GM12865 (cell line): ENCODE measurements around the gene RARS2.

Experiments
- DNase-seq: peaks from one replicate; pipeline ENCODE4 v3.0.0; 2010; ENCODE audit warnings: low read depth
- H3K4me3 ChIP-seq: 2 replicates; pipeline ENCODE4 v1.5.1; 2011; ENCODE audit warnings: mild to moderate bottlenecking, low read depth, low read length, control low read depth
- TF ChIP-seq, protein P1 (sequence below): IDR thresholded peaks from 2 replicates; pipeline ENCODE4 v1.5.1; 2011; ENCODE audit warnings: low read length, control low read depth, low read depth, inconsistent platforms; ENCODE audit not compliant: insufficient read depth; ENCODE audit errors: missing control alignments

The RARS2 gene

DNA sequence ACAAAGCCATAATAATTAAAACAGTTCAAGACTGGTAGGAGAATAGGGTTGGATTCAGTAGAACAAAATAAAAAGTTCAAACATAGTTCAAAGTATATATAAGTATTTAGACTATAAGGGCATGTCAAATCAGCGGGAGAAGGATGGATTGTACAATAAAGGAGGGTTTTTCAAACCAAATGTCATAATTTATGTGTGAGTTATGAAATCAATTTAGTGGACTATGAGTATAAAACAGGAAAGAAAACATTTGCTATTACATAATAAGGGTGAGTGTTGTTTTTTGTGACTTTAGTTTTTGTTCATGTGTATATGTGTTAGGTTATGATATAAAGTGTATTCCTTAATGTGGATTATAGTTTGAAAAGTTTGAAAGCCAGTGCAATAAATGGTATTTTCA lies 10.8 kb upstream of the RARS2 start:
- DNase-seq: no peak
- TF ChIP-seq, protein P1, sequence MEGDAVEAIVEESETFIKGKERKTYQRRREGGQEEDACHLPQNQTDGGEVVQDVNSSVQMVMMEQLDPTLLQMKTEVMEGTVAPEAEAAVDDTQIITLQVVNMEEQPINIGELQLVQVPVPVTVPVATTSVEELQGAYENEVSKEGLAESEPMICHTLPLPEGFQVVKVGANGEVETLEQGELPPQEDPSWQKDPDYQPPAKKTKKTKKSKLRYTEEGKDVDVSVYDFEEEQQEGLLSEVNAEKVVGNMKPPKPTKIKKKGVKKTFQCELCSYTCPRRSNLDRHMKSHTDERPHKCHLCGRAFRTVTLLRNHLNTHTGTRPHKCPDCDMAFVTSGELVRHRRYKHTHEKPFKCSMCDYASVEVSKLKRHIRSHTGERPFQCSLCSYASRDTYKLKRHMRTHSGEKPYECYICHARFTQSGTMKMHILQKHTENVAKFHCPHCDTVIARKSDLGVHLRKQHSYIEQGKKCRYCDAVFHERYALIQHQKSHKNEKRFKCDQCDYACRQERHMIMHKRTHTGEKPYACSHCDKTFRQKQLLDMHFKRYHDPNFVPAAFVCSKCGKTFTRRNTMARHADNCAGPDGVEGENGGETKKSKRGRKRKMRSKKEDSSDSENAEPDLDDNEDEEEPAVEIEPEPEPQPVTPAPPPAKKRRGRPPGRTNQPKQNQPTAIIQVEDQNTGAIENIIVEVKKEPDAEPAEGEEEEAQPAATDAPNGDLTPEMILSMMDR: no peak
- H3K4me3 ChIP-seq: no peak overlapping the region

DNA sequence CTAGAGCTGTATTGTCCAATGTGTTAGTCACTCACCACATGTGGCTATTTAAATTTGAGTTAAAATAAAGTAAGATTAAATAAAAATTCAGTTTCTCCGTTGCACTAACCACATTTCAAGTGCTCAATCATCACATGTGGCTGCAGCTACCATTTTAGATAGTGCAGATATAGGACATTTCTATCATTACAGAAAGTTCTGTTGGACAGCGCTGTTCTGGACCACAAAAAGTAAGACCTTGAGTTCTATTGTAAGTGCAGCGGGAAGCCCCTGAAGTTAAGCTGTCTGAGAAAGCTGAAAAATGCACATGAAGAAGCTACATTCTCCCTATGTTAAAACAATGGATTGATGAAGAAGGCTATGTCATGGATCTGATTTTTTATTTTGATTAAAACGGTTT lies 1.2 kb upstream of the RARS2 start:
- peak overlapping the region; percentile 98 for H3K4me3 ChIP-seq
- TF ChIP-seq, protein P1: no peak
- DNase-seq: no peak

DNA sequence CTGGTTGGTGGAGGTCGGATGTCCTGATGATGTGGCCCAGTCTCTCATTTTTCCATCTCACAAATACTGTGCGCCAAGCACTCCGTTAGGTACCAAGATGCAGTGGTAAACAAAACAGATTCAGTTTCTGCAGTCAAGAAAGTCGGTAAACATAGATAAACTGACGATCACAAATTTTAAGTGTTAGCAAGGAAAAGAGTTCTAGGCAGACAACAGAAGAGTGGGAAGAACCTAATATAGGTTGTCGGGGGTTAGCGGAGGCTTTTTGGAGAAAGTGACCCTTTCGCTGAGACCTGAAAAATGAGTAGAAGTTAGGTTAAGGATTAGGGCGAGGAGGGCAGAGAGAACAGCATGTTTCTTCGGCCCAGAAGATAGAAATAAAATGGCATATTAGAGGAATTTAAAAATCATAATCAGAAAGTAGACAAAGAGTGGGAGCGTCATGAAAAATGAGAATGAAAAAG lies 662 bp upstream of the RARS2 start:
- no peak for DNase-seq
- TF ChIP-seq, protein P1: no peak
- peak overlapping the region; percentile 98 for H3K4me3 ChIP-seq

DNA sequence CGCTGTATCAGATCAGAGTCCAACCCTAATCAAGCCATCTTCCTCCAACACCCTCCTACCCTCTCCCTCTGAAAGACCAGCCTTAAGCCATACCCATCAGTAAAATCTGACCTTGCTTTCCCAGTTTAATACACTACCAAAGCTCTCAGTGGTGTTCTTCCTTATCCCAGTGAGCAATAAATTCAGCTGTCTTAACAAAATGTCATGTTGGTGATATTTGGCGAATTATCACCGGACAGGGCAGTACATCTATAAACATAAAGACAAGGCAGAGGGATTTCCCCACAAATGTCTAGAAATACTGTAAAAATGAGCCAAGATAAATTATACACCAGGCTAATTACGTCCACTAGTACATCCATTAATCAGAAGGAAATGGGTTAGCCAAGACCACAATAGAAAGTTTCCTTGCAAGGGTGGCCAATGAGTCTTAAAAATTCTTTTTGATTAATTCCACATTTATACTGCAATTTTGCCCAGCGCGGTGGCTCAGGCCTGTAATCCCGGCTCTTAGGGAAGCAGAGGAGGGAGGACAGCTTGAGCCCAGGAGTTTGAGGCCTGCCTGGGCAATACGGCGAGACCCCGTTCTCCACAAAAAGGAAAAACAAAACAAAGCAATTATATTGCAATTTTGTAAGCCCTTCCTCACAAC lies 905 bp downstream of the RARS2 start:
- TF ChIP-seq, protein P1: no peak
- DNase-seq: no peak
- peak overlapping the region; percentile 98 for H3K4me3 ChIP-seq

DNA sequence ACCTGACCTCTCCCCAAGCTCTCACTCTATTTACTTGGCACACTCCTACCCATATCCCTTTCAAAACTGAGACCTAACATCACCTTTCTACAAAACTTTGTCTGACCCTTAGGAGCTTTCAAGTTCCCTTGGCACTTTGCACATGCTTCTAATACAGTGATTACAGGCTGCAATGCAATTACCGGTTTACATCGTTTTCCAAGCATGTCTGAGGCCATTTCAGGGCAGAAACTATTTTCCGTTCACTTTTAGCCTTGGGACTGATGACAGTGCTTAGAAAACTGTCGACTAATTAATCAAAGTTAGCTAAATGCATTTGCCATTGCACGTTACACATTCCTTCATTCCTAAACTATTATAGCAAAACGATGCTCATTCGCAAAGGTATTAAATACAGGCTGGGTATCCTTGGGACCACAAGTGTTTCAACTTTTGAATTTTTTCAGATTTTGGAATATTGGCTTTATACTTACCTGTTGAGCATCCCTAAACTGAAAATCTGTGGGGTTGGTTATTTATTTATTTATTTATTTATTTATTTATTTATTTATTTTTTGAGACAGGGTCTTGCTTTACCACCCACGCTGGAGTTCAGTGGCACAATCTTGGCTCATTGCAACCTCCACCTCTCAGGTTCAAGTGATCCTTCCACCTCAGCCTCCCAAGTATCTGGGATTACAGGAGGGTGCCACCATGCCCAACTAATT lies 3.3 kb downstream of the RARS2 start:
- H3K4me3 ChIP-seq: no peak overlapping the region

DNA sequence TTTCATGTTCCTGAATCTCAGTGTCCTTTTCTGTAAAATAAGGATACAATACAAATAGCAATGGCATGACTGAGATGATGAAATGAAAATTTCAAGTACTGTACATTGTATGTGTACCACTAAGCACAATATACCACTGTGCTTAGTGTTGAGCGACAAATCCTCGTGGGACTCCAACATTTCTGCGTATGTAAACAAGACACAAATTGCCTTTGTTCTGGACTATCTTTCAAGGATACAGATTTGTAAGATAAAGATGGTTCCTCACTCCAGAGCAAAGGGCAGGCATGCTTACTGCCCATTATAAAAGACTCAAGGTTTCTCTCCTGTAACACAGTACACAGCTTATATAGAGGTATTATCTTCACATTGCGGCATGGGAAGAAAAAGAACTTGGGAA lies 6.0 kb downstream of the RARS2 start:
- TF ChIP-seq, protein P1: no peak
- no peak overlapping the region for H3K4me3 ChIP-seq
- no peak for DNase-seq

More for the DNA sequence above, 3.3 kb downstream of the RARS2 start:
- TF ChIP-seq, protein P1: no peak
- DNase-seq: no peak
